GM18951 (cell line): ENCODE measurements around the gene MLPH.
"Not testable (repeated sequence)": the region's sequence is repeated elsewhere in the genome, so short reads cannot be mapped to it uniquely, and the experiment has no call there.

Source experiments
- POLR2A ChIP-seq: IDR thresholded peaks from 4 replicates; pipeline ENCODE4 v1.6.1; 2011; ENCODE audit warnings: mild to moderate bottlenecking; ENCODE audit not compliant: insufficient read length, insufficient read depth; ENCODE audit errors: extremely low read depth
- in situ Hi-C: fragments of 300-500 bp; cut with MboI; formaldehyde crosslinking; loops from one replicate; pipeline ENCODE4 v1.12.0; 2022; ENCODE audit warnings: low sequenced_read_pairs, mixed read lengths, inconsistent platforms; ENCODE audit not compliant: unreplicated experiment

MLPH gene

GRCh38 chr2:237583385-237584295 lies 96.6 kb downstream of the MLPH start:
- no peak for TF ChIP-seq POLR2A
- in situ Hi-C loops = no loop called here

DNA sequence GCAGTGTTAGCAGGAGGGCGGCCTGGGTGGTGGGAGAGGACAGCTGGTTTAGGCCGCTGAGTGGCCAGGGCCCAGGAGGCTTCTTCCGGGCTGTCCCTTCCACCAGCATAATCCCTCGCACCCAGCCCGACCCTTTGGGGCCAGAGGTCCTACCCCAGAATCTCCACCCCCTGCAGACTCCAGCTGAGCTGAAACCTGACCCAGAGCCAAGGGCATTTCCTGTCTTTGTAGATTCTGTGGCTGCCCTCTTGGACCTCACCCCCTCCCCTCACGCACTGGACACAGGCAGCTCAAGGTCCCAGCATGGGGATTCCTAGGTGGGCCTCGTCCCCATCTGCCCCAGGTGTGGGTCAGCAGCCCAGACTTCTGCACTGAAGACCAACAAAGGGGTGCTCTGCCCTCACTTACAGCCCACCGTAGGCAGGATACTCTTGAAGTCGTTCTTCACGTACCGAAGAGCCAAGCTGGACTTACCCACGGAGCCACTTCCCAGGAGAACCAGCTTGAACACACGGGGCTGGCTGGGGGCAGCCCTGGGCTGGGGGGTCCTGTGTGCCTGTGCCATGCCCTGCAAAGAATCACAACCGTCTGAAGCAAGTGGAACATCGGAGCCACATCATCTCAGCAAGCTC lies 98.7 kb downstream of the MLPH start:
- no peak for TF ChIP-seq POLR2A
- in situ Hi-C loops = no loop called here

- in situ Hi-C loops = no loop called here
- TF ChIP-seq POLR2A = no peak
Observed at GRCh38 chr2:237588044-237588696, 101.1 kb downstream of the MLPH start.

DNA sequence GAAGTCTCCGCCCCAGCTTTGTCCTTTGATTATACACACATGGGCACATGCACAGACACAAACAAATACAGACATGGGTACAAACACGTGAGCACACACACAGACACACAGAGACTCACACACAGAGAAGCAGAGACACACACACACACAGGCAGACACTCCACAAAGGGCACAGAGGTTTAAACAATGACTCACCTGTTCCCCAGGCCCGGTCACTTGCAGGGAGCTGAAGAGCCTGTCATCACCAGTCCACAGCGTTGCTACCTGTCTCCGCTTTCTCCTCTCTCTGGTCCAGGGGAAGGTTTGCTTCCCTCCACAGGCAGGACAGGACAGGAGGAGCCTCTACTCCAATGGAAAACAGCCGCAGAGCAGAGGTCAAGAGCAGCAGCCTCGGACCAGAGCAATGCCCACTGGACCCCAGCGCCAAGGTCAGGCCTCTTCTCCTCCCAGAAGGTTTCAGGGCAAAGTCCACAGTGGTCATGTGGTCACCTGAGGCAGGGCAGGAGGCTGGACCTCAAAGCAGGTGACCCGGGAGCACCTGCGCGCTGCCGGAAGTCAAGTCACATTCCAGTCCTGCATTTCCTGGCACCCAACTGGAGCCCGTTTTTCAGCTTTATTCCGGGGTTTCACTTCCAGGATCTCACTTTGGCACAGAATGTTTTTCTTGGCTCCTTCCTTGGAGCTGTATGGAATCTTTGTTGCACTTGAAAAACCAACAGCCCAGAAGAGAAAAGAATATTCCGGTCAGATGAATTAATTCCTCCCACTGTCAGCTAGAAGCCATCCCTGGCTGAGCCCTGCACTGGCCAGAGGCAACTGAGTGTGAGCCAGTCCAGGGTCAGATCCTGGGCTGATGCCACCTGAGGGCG lies 103.5 kb downstream of the MLPH start, which contains the start of gene RAB17:
Gene RAB17, minus strand, starts transcription at position 463 of the 869 bp plus-strand sequence. CDS start 4,580 bp downstream, outside the sequence.
- in situ Hi-C loops = no loop called here
- TF ChIP-seq POLR2A = no peak

DNA sequence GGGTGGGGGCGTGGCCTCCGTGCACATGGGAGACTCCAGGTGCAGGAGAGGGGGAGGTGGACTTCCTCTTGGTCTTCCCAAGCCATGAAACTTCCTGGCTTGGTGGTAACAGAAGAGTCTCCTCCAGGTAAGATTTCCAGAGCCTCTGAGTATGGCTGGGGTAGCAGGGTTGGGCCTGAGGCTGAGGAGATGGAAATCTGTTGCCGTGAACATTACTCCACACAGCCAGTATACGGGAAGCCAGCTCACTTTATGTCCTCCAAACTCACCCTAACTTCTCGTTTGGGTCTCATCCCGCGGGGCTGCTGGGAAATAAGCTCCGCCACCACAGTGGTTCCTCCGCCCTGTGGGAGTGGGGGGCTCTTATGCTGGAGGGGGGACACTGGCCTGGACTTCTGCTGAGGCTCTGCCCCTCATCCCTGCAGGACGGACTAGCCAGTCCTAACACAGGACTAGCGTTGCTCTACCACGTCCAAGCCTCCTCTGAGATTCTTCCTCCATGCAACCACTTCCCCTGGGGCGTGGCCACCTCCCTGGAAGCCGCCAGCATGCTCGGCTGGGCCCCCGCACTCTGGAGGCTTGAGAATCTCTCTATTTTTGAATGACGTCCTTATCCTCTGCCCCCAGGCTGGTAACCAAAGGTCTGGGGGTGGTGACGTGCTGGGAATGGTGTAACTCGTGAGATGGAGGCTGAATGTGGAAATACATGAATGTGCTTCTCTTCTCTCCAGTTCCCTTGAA lies 104.3 kb downstream of the MLPH start:
- TF ChIP-seq POLR2A = no peak
- in situ Hi-C loops = no loop called here

DNA sequence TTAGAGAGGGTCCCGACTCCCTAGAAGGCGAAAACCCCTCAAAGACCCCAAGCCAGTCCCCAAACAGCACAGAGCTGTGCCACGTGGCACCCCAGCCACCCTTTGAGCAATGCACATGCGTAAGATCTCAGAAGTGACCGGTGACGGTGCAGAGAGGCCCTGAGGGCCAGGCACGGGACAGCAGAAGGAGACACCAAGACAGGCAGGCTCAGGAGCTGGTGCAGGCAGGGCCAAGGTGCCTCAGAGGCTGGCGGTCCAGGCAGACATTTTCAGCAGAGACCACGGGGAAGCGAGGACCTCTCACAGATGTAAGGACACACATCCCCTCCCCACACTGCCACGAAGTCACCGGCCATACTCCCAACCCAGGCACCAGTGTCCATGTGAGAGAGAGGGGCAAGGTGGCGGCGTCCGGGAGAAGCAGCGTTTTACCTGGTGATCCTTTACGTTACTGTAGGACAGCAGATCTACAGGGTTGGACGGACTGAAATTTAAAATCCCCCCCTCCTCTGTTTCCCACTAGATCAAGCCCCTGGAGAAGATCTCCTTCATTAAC lies 105.5 kb downstream of the MLPH start:
- in situ Hi-C loops = no loop called here
- TF ChIP-seq POLR2A = no peak

GRCh38 chr2:237593036-237593435 lies 106.0 kb downstream of the MLPH start:
- in situ Hi-C loops = no loop called here
- no peak for TF ChIP-seq POLR2A

DNA sequence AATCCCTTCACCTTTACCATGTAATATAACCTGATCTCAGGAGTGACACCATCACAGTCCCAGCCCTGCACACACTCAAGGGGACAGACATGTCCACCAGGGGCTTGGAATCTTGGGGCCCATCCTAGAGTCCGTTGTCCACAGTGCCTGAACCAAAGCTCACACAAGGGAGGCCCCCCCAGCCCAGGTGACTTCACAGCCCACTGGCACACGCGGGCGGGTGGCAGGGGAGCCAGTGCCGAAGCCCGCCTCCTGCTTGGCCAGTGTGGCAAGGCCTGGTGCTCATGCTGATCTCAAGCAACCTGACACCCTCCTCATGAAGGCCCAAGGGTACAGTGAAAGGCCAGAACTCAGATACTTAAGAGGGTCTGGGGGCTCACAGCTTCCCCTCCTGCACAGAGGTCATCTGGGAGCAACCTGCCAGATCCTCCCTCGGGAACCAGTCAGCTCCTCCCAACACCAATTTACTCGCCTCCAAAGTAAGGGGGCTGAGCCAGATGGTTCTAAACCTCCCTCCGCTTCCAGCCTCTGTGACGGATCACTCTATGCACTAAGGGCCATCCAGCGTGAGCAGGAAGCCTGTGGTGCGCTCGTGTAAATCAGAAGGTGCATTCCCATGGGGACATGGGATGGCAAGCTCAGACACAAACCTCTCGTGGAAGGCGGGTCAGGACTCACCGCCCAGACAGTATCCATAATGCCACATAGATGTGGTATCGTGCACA lies 106.7 kb downstream of the MLPH start:
- in situ Hi-C loops = no loop called here
- TF ChIP-seq POLR2A = no peak

GRCh38 chr2:237594514-237594871 lies 107.4 kb downstream of the MLPH start:
- in situ Hi-C loops = no loop called here
- no peak for TF ChIP-seq POLR2A

DNA sequence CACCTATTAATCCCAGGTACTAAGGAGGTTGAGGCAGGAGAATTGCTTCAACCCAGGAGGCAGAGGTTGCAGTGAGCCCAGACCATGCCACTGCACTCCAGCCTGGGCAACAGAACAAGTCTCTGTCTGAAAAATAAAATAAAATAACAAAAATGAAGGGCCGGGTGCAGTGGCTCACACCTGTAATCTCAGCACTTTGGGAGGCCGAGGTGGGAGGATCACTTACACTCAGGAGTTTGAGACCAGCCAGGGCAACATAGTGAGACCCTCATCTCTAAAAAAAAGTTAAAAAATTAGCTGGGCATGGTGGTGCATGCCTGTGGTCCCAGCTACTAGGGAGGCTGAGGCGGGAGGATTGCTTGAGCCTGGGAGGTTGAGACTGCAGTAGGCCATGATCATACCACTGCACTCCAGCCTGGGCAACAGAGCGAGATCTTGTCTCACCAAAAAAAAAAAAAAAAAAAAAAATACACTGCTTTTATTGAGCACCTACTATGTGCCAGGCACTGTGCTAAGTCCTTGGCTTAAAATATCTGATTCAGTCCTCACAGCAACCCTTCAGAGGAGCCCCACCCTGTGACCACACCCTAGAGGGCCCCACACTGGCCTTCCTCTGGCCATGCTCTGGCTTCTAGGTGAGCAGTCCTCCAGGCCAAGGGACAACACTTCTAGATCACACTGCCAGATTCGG lies 108.9 kb downstream of the MLPH start:
- in situ Hi-C loops = not testable (repeated sequence)
